GM21528 (cell line): ENCODE results near the gene GAPVD1.
"Not testable (repeated sequence)": the region's sequence is repeated elsewhere in the genome, so short reads cannot be mapped to it uniquely, and the experiment has no call there.

Source experiments
- ATAC-seq: cut with Tn5 transposase; IDR thresholded peaks from one replicate; pipeline ENCODE4 v1.9.1; 2021; ENCODE audit warnings: mild to moderate bottlenecking, moderate library complexity; ENCODE audit not compliant: unreplicated experiment, low FRiP score

Gene GAPVD1

DNA sequence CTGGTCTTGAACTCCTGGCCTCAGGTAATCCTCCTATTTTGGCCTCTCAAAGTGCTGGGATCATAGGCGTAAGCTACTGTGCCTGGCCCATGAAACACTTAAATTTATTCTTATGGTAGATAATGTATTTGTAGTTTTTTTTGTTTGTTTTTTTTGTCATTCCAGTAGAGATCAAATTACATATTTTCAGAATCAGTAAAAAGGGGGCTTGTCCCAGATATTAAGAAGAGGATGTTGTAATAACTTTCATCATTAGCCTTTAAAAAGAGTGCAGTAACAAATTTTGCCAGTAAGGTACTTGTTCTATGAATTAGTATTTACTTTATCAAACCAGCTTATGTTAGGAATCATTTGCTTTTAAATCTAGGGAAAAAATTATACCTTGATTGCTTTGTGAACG, 42.6 kb downstream of the GAPVD1 start:
- no peak for ATAC-seq

DNA sequence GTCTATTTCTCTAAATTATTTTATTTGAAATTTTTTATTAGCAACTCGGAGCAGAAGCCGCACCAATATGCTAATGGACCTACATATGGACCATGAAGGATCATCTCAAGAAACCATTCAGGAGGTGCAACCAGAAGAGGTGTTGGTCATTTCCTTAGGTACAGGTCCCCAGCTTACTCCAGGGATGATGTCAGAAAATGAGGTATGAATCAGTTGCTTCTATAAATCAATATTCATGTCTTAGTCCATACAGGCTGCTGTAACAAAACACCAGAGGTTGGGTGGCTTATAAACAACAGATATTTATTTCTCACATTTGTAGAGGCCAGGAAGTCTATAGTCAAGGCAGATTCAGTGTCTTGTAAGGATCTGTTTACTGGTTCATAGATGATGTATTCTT, 50.8 kb downstream of the GAPVD1 start:
- ATAC-seq: no peak

DNA sequence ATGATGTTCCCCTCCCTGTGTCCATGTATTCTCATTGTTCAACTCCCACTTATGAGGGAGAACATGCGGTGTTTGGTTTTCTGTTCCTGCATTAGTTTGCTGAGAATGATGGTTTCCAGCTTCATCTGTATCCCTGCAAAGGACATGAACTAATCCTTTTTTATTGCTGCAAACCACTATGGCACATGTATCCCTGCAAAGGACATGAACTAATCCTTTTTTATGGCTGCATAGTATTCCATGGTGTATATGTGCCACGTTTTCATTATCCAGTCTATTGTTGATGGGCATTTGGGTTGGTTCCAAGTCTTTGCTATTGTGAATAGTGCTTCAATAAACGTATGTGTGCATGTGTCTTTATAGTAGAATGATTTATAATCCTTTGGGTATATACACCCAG, 54.7 kb downstream of the GAPVD1 start:
- ATAC-seq: not testable (repeated sequence)

DNA sequence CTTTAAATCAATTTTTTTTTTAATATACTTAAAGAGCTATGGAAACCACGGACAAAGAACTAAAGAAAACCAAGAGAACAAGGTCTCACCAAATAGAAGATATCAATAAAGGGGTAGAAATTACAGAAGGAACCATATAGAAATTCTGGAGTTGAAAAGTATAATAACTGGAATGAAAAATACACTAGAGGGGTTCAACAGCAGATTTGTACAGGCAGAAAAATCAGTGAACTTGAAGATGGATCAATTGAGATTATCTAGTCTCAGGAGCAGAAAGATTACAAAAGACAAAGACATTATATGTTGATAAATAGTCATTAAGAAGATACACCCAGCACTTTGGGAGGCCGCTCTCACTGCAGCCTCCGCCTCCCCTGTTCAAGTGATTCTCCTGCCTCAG, 56.1 kb downstream of the GAPVD1 start:
- ATAC-seq: no peak

DNA sequence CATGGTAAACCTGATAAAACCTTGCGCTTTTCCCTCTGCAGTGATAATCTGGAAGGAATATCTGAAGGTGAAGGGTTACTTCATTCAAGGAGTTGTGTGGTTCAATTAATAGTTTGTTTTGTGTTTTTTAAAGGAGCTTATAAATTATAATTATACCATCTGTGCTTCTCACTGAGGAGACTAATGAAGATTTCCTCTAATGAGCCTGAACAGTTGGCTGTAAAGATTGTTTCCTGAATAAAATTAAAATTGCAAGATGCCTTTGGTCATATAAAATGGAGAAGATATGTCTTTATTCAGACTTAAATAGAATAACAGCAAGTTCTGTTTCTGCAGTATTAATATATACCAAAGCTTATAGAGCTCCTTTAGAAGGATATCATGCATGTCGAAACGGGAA, 59.9 kb downstream of the GAPVD1 start:
- no peak for ATAC-seq

DNA sequence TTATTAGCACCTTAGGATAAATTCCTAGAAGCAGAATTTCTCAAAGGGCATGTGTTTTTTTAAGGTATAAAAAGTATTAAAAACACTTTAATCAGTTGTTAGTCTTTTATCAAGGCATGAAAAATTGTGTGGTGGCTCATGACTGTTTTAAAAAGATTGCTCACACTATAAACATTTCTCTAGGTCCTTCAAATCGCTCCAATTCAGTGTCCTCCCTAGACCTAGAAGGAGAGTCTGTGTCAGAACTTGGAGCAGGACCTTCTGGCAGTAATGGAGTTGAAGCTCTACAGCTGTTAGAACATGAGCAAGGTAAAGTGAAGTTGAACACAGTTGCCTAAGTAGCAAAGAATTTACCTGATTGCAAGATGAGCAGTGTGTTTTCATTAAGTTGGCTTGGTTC, 62.0 kb downstream of the GAPVD1 start:
- ATAC-seq: no peak

DNA sequence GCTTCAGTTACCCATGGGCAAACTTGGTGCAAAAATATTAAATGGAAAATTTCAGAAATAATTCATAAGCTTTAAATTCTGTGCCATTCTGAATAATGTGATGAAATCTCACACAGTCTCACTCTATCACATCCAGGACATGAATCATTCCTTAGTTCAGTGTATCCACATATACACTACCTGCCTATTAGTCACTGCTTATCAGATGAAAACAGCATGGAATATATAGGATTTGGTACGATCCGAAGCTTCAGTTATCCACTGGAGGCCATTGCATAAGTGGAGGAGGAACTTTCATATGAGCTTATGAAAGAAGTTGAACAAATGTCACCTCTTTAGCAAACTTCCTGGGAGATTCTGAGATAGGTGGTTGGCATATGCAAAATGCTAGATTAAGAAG, 64.2 kb downstream of the GAPVD1 start:
- no peak for ATAC-seq

DNA sequence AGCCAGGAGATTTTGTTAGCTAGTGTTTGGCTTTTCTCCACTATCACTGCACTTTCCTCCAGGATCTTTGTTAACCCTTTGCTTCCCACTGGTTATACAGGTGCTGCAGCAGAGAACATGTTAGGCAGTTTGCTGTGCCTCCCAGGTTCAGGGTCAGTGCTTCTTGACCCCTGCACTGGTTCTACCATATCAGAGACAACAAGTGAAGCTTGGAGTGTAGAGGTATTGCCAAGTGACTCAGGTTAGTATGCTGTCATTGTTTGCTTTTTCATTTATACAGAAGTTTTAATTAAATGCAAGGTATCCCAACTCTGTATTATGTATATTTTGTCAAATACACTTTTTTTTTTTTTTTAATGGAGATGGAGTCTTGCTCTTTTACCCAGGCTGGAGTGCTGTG, 68.4 kb downstream of the GAPVD1 start:
- no peak for ATAC-seq

DNA sequence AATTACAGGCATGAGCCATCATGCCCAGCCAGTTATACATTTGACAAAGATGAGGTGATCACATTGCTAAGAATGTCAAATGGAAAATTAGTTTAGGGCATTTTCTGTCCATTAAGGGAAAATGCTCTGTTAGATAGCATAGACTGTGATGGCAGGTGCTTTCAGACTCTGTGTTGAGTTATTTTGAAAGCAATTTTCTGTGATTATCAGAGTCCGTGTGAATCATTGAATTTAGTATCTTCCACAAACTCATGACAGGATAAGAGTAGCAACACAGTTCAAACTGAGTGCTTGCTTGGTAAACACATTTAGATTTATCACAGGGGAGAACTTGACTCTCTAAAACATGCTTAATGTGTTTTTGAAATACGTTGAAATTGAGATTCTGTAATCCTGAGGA, 69.0 kb downstream of the GAPVD1 start:
- no peak for ATAC-seq

DNA sequence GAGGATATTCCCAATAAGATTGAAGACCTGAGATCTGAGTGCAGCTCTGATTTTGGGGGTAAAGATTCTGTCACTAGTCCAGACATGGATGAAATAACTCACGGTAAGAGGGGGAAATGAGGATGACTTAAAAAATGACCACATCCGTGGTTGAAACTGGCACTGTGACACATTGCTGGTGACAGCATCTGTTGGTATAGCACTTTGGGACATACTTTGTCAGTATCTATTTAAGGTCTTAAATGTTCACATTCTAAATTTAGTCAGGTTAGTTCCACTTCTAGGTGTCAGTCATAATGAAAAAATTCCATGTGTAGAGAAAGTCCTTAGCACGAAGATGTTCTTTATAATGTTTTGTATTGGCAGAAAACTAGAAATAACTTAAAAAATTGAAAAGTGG, 70.9 kb downstream of the GAPVD1 start:
- ATAC-seq: peak; percentile 72

DNA sequence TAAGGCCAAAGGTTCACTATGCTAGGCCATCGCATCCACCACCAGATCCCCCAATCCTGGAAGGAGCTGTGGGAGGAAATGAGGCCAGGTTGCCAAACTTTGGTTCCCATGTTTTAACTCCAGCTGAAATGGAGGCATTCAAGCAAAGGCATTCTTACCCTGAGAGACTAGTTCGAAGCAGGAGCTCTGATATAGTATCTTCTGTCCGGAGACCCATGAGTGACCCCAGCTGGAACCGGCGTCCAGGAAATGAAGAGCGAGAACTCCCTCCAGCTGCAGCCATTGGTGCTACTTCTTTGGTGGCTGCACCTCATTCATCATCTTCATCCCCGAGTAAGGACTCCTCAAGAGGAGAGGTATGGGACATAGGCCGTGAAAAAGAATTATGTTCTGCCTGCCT, 75.6 kb downstream of the GAPVD1 start:
- no peak for ATAC-seq

DNA sequence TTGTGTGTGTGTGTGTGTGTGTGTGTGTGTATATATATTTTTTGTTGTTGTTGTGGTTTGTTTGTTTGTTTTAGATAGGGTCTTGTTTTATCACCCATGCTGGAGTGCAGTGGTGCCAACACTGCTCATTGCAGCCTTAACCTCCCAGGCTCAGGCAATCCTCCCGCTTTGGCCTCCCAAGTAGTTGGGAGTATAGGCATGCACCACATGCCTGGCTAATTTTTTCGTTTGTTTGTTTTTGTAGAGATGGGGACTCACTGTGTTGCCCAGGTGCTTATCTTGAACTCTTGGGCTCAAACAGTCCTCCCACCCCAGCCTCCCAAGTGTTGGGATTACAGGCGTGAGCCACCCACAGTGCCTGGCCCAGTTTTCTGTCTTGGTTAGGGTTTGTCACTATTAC, 77.3 kb downstream of the GAPVD1 start:
- no peak for ATAC-seq

DNA sequence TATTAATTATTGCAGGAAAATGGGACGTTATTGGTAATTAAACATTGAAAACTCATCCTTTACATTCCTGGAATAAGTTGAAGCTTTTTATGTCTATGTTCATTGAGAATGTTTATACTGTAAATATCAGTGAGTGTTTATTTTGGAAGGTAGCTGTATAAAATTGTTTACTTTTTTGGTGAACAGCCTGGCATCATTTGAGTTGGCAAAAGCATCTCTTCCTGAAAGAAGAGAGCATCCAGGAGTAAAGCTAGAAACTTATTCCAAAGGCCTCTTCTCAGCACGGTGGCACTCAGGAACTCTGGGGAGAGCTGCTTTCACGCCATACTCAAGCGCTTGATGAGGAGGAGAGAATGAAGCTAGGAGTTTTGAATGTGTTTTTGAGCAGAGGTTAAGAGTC, 79.9 kb downstream of the GAPVD1 start:
- no peak for ATAC-seq

DNA sequence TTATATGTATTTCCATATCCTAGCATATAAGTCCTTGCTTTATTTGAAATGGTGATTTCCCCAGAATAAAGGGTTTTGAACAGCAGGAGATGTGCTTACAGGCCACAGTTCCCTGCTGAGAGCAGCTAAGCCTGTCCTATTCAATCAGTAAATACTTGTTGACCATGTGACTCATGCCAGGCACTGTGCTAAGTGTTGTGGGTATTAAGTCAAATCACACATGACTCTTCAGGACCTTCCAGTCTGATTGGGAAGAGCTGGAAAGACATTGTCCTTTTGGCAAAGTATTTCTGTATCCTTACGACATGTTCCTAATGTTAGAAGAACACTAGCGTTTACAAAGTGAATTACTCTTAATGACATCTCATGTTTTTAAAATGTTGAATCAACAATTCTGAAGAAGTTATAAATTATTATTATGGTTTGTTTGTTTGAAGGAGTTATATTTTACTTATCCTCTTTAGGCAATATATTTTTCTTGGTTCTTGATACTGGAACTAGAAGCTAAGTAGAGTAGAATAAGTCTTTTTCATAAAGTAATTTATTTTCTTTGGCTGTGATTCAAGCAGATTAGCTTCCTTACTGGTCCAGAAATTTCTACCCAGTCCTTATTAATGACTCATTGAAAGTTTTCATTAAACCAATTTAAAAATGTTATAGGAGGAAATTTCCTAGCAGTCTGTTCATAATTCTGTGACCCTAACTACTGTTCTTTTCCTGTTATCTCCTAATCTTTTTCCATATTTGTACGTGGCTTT, 82.1 kb downstream of the GAPVD1 start:
- no peak for ATAC-seq

DNA sequence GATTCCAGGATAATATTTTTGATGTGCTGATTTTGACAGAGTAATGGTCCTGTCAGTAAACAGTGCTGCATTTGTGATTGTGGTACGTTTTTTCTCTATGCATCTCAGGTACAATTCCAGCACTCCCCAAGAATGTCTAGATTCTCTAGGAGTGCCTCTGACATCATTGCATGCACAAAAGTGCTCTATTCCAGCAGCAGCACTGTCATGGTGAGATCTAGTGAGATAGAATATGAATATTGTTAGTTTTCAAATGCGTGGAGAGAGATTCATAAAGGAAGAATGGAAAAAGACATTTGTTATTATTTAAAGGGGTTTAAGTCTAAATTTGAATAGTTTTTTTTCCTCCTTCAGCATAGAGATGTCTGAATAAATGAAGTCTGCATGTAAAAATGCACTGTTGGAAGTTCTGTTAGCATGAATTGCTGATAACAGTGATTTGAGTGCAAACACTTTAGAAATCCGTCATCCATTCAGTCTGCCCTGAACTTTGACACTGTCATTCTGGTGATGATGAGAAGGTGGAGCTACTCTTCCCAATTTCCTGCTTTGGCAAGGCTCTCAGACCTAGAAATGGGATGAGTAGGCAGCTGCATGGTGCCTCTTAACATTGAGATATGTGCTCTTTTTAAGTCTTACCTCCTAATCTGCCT, 84.6 kb downstream of the GAPVD1 start:
- no peak for ATAC-seq

DNA sequence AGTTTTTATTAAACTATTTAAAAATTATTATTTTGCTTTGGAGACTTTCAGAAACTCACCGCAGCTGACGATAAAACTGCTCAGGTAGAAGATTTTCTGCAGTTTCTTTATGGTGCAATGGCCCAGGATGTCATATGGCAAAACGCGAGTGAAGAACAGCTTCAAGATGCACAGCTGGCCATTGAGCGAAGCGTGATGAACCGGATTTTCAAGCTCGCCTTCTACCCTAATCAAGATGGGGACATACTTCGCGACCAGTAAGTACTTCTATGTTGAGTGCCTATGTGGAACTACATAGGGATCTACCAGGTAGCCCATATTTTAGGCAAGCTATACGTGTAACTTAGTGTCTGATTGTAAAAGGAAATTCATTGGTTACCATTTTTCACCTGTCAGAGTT, 94.0 kb downstream of the GAPVD1 start:
- no peak for ATAC-seq

DNA sequence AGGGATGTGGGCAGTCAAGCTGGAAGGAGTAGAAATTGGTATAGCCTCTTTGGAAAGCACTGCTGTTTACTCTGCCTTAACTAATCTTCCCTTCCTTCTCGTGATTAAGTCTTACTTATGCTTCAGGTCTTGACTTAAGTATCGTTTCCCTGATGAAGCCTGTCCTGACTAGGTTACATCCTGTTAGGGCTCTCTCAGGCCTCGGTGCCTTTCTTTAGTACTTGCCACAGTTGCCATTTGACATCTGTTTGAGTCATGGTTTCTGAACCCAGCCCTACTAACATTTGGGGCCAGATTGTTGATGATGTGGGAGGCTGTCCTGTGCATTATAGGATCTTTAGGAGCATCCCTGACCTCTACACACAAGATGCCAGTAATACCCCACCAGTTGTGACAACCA, 94.4 kb downstream of the GAPVD1 start:
- no peak for ATAC-seq

DNA sequence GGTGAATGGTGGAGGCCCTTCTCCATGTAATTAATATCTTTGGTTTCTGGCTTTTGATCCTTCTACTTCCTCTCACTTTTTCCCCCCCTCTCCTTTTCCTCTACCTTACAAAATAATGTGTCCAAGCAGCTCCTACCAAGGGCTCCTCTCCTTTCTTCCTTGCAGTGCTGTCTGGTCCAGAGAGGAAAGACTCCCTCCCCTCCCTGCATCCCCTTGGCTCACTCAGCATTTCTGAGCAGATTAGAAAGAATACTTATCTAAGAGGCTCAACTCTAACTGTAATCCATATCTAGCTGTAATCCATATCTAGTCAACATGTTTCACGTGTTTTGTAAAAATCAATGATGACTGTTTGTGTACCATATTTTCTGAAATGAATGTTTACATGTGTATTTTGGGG, 97.4 kb downstream of the GAPVD1 start:
- ATAC-seq: no peak

DNA sequence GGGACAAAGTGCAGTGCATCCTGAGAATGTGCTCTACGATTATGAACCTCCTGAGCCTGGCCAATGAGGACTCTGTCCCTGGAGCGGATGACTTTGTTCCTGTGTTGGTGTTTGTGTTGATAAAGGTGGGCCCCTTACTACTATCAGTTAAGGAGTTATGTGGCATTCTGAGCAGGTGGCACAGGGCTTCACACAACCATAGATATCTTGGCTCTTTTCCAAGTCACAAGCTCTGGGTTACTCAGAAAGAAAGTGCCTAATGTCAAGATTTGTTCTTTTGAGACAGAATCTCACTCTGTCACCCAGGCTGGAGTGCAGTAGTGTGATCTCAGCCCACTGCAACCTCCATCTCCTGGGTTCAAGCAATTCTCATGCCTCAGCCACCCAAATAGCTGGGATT, 99.0 kb downstream of the GAPVD1 start:
- ATAC-seq: no peak

DNA sequence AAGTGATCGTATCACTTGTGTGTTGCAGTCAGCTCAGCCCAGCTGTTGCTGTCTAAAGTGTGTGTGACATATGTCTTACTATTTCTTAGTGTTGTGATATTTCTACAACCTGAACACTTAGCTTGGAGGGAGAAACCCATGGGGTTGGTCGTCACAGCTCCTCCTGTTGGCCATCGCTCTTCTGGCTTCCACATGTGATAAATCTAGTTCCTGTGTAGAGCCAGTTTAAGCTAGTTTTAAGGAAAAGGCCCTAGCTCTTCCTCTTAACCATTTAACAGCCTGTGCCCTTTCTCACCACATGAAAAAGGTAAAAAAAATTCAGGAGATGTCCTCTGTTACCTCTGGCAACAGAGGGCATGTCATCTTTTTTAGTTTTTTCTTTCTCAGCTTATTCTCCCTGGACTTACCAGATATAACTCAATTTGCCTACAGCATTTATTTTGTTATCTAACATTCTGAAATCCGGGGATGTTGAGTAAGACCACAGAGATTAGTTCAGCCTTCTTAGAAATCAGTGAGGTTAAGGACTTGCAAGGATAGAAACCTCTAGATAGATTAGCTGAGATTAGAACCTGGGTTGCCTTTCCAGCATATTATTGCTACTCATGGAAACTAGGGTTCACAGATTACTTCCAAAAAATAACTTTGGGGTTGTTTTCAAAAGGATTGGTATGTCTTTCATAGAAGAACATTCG, 100.4 kb downstream of the GAPVD1 start:
- no peak for ATAC-seq

DNA sequence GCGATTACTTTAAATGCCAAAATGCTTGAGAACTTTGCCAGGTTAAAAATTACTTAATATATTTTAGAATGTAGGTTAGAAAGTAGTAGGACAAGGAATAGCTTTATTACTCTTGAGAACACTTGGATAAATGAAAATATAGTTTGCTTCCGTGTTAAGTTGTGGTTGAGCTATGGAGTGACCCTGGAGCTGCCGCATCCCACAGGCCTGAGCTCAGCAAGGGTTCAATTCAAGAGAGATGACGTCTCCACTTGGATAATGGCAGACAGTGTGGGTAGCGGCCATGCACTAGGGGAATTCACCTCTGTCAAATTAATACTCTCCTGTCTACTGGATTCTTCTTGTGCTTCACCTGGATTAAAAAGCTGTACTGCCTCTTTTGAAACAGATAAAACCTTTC, 105.0 kb downstream of the GAPVD1 start:
- ATAC-seq: no peak

DNA sequence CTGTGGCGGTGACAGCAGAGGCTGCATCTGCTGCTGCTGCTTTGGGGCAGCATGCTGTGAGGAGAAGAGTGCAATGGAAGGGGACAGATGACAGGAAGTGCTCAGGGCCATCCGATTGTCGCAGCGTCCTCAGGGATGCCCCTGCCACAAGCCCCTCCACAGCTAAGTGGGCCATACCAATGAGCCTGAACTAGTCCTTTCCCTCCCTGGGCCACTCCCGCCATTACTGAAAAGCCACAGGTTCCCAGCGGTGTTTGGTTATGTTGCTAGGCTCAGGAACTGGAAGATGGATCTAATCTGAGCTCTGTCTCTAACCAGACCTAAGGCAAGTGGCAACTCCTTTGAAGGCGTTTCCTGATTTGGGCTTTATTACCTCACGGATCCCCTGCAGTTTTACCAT, 109.2 kb downstream of the GAPVD1 start:
- no peak for ATAC-seq
